OCI-LY7 (cell line): ENCODE results near the gene OR6N1. TPM values are rescaled to one million over a fixed set of nuclear protein-coding genes. Genes with fewer than 3 reads are reported as not detected.

ENCODE experiments used
- BruUV-seq: library from RNA; stranded (reverse); fragments of 400-500 nt; replicated peaks from 2 replicates; lab custom pipeline; 2021; lab: Mats Ljungman, UMichigan
- CTCF ChIA-PET: fragments of 300-600 bp; sonication (Branson Sonifier 250); formaldehyde crosslinking; loops from one replicate; lab custom pipeline; 2022; ENCODE audit warnings: antibody characterized with exemption; ENCODE audit not compliant: unreplicated experiment; lab: Charles Lee
- POLR2A ChIA-PET: fragments of 300-600 bp; sonication (Branson Sonifier 250); formaldehyde crosslinking; loops from one replicate; lab custom pipeline; 2022; ENCODE audit warnings: antibody characterized with exemption; lab: Charles Lee
- DNase-seq: peaks from one replicate; pipeline ENCODE4 v3.0.0-alpha.2; 2015; ENCODE audit warnings: low spot score
- H2AFZ ChIP-seq: fragments of 200-600 bp; sonication (generic), shearing (Covaris generic); 2 replicates; pipeline ENCODE4 v1.6.1; 2014; ENCODE audit warnings: mild to moderate bottlenecking, antibody characterized with exemption, low read length, moderate library complexity
- H3K27ac ChIP-seq: fragments of 200-600 bp; sonication (generic); 2 replicates; pipeline ENCODE4 v1.5.1; 2014; ENCODE audit warnings: mixed run types, low read depth, mild to moderate bottlenecking, moderate library complexity, low read length, inconsistent platforms; ENCODE audit not compliant: poor library complexity, severe bottlenecking
- H3K36me3 ChIP-seq: fragments of 200-600 bp; sonication (generic); 2 replicates; pipeline ENCODE4 v1.6.1; 2014; ENCODE audit warnings: mild to moderate bottlenecking, antibody characterized with exemption, low read length, moderate library complexity, mixed read lengths; ENCODE audit not compliant: insufficient read depth
- H3K4me1 ChIP-seq: fragments of 200-600 bp; sonication (generic); 2 replicates; pipeline ENCODE4 v1.5.1; 2014; ENCODE audit warnings: mild to moderate bottlenecking, low read length; ENCODE audit not compliant: insufficient read depth, poor library complexity, severe bottlenecking
- H3K4me2 ChIP-seq: fragments of 200-600 bp; sonication (generic); 2 replicates; pipeline ENCODE4 v1.6.1; 2014; ENCODE audit warnings: mild to moderate bottlenecking, low read length
- H3K4me3 ChIP-seq: fragments of 200-600 bp; sonication (generic); 2 replicates; pipeline ENCODE4 v1.5.1; 2014; ENCODE audit warnings: mild to moderate bottlenecking, low read depth, low read length; ENCODE audit not compliant: poor library complexity, severe bottlenecking
- H3K79me2 ChIP-seq: fragments of 200-600 bp; sonication (generic); 2 replicates; pipeline ENCODE4 v1.6.1; 2016; ENCODE audit warnings: low read depth, mild to moderate bottlenecking, low read length, moderate library complexity, mixed read lengths; ENCODE audit not compliant: insufficient read depth
- H3K9me2 ChIP-seq: fragments of 200-600 bp; sonication (generic); 2 replicates; pipeline ENCODE4 v1.6.1; 2016; ENCODE audit warnings: mild to moderate bottlenecking, low read length, mixed read lengths; ENCODE audit not compliant: insufficient read depth
- H3K9me3 ChIP-seq: fragments of 200-600 bp; sonication (generic); 2 replicates; pipeline ENCODE4 v1.6.1; 2014; ENCODE audit warnings: mild to moderate bottlenecking, mixed run types, low read length, mixed read lengths
- H4K20me1 ChIP-seq: fragments of 200-600 bp; sonication (generic); 2 replicates; pipeline ENCODE4 v1.6.1; 2014; ENCODE audit warnings: mild to moderate bottlenecking, antibody characterized with exemption, low read length, moderate library complexity, mixed read lengths; ENCODE audit not compliant: insufficient read depth
- CTCF ChIP-seq: fragments of 200-600 bp; sonication (generic); conservative IDR thresholded peaks from 2 replicates; pipeline ENCODE4 v1.5.1; 2014; ENCODE audit warnings: mild to moderate bottlenecking, antibody characterized with exemption, low read length, moderate library complexity, mixed read lengths
- EZH2phosphoT487 ChIP-seq: fragments of 200-600 bp; sonication (generic); IDR thresholded peaks from 2 replicates; pipeline ENCODE4 v1.6.1; 2018; ENCODE audit warnings: low read depth, borderline replicate concordance, mild to moderate bottlenecking, mixed run types, antibody characterized with exemption, low read length, moderate library complexity, mixed read lengths
- intact Hi-C: fragments of 100-400 bp; cut with micrococcal nuclease; formaldehyde crosslinking; loops from one replicate; pipeline ENCODE4 v1.10.0; 2022; ENCODE audit not compliant: unreplicated experiment
- total RNA-seq, 2 experiments: library from RNA; depleted of rRNA in 1 of 2; stranded (reverse); fragments of >200 nt in 1 of 2; shearing (Covaris generic) in 1 of 2; gene quantifications; 2 replicates each; pipeline ENCODE4 v1.2.3, GENCODE V29; 2014 to 2022

OR6N1 gene
- total RNA-seq, 2 experiments from 2014 or later = not detected

GRCh38 chr1:158794247-158794646 lies 22.3 kb upstream of the OR6N1 start:
- no peak overlapping the region for H2AFZ ChIP-seq
- no peaks in the 10 kb centered on the region for H4K20me1 ChIP-seq
- no peaks in the 10 kb centered on the region for H3K36me3 ChIP-seq
- no peak overlapping the region for H3K4me2 ChIP-seq
- POLR2A ChIA-PET = no interaction called here
- H3K4me1 ChIP-seq = no peaks in the 10 kb centered on the region
- DNase-seq = no peak
- CTCF ChIA-PET = no interaction called here
- no peaks in the 10 kb centered on the region for H3K79me2 ChIP-seq
- intact Hi-C loops = no loop called here
- H3K27ac ChIP-seq = no peak overlapping the region
- BruUV-seq = no TSS peak
- H3K9me3 ChIP-seq = no peaks in the 10 kb centered on the region
- H3K9me2 ChIP-seq = no peaks in the 10 kb centered on the region
- no peak for TF ChIP-seq EZH2phosphoT487
- no peak for TF ChIP-seq CTCF
- no peak overlapping the region for H3K4me3 ChIP-seq

- DNase-seq = peak; percentile 30
- no peaks in the 10 kb centered on the region for H3K79me2 ChIP-seq
- no peak overlapping the region for H3K4me3 ChIP-seq
- no peaks in the 10 kb centered on the region for H3K9me2 ChIP-seq
- intact Hi-C loops = no loop called here
- TF ChIP-seq CTCF (peak; percentile 74), EZH2phosphoT487 (no peak)
- H3K27ac ChIP-seq = no peak overlapping the region
- H4K20me1 ChIP-seq = no peaks in the 10 kb centered on the region
- no peak overlapping the region for H3K4me2 ChIP-seq
- no peaks in the 10 kb centered on the region for H3K9me3 ChIP-seq
- H2AFZ ChIP-seq = no peak overlapping the region
- BruUV-seq = no TSS peak
- H3K4me1 ChIP-seq = no peaks in the 10 kb centered on the region
- ChIA-PET CTCF (no interaction called here), POLR2A (no interaction called here)
- H3K36me3 ChIP-seq = no peaks in the 10 kb centered on the region
Observed at GRCh38 chr1:158793604-158794003, 21.6 kb upstream of the OR6N1 start.

- Histone ChIP-seq H3K27ac (no peak within 1 kb of the TSS), H3K79me2 (no peaks in the 10 kb centered on the region), H3K4me2 (no peak within 1 kb of the TSS), H2AFZ (no peak within 1 kb of the TSS), H3K36me3 (no peaks in the 10 kb centered on the region), H3K9me3 (no peaks in the 10 kb centered on the region), H4K20me1 (no peaks in the 10 kb centered on the region), H3K9me2 (no peaks in the 10 kb centered on the region), H3K4me1 (no peaks in the 10 kb centered on the region), H3K4me3 (no peak within 1 kb of the TSS)
- CTCF ChIA-PET = no interaction called here
- no TSS peak for BruUV-seq
- TF ChIP-seq CTCF (no peak), EZH2phosphoT487 (no peak)
- POLR2A ChIA-PET = no interaction called here
- intact Hi-C loops = no loop called here
- DNase-seq = no peak
Observed at GRCh38 chr1:158781104-158781503, 9.1 kb upstream of the OR6N1 start, which contains the start of gene OR6N2. Gene OR6N2, minus strand, starts transcription at chr1:158781204. Its CDS starts 3,569 bp downstream, at chr1:158777635.
